ENCODE results near the gene CRAMP1.

- TF ChIP-seq POLR2A (IDR thresholded peaks at IDR 0.05; ENCODE audit: low read length), result no peak
- no peak for TF ChIP-seq GATA1 (IDR thresholded peaks at IDR 0.05; ENCODE audit: low read depth, low read length)
Measured at GRCh38 chr16:1631931-1632637, 19.9 kb downstream of the CRAMP1 start.
